HFFc6 (cell line): ENCODE data around the gene GOSR2. TPM values are rescaled to one million over a fixed set of nuclear protein-coding genes. Genes with fewer than 3 reads are reported as not detected.

Experiments
- DNase-seq: peaks from one replicate; pipeline ENCODE4 v3.0.0-alpha.2; 2018
- H3K27ac Mint-ChIP-seq: 2 replicates; pipeline ENCODE4 v1.8.0; 2020; ENCODE audit warnings: mild to moderate bottlenecking, mixed read lengths
- H3K27me3 Mint-ChIP-seq: 2 replicates; pipeline ENCODE4 v1.8.0; 2021; ENCODE audit warnings: mild to moderate bottlenecking, moderate library complexity, mixed read lengths; ENCODE audit not compliant: insufficient read depth
- H3K36me3 Mint-ChIP-seq: 2 replicates; pipeline ENCODE4 v1.8.0; 2021; ENCODE audit warnings: low read depth, mixed read lengths
- H3K4me1 Mint-ChIP-seq: 2 replicates; pipeline ENCODE4 v1.8.0; 2020; ENCODE audit warnings: low read depth, mixed read lengths
- H3K4me3 Mint-ChIP-seq: 2 replicates; pipeline ENCODE4 v1.8.0; 2020; ENCODE audit warnings: mild to moderate bottlenecking, moderate library complexity, mixed read lengths
- H3K9me3 Mint-ChIP-seq: 2 replicates; pipeline ENCODE4 v1.8.0; 2020; ENCODE audit warnings: mild to moderate bottlenecking, mixed read lengths
- total RNA-seq, 6 experiments: library from RNA; stranded (reverse); fragmentation: NEBNext Ultra II Directional; extraction: Animal tissue kit (Norgen Biotek cat#: 25700); gene quantifications; 2 replicates in 1 of 6; 3 replicates in 5 of 6; pipeline ENCODE4 v1.2.3, GENCODE V29; 2021
- TF ChIP-seq, protein P1 (sequence below): fragments of 200-600 bp; sonication (generic); IDR thresholded peaks from 2 replicates; pipeline ENCODE4 v1.5.0; 2021; ENCODE audit warnings: antibody characterized with exemption, mild to moderate bottlenecking

Gene GOSR2
- total RNA-seq, 6 experiments from 2014 or later = 63.6 to 75.9 (median 66.3) TPM

DNA sequence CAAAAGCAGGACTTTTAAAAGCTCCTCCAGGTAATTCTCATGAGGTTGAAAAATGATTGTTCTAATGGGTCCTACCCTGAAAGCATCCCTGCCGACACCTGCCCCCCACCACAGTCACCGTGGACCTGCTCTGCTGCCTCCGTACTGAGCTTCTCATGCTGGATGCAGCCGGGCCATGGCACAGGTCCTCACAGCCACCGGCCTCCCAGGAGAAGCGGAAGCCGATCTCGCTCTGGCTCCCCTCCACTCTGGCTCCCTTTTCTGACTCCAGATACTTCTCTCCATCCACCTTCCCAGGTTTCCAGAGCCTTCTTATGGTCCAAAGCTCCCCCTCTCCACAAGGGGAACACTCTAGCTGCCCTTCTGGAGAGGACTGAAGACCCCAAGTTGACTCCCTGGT, 45.9 kb downstream of the GOSR2 start:
- peaks cover 7% of the 10 kb centered on the region for H3K4me1 Mint-ChIP-seq
- H3K36me3 Mint-ChIP-seq = no peaks in the 10 kb centered on the region
- no peak for DNase-seq
- H3K27ac Mint-ChIP-seq = no peak overlapping the region
- TF ChIP-seq, protein P1, sequence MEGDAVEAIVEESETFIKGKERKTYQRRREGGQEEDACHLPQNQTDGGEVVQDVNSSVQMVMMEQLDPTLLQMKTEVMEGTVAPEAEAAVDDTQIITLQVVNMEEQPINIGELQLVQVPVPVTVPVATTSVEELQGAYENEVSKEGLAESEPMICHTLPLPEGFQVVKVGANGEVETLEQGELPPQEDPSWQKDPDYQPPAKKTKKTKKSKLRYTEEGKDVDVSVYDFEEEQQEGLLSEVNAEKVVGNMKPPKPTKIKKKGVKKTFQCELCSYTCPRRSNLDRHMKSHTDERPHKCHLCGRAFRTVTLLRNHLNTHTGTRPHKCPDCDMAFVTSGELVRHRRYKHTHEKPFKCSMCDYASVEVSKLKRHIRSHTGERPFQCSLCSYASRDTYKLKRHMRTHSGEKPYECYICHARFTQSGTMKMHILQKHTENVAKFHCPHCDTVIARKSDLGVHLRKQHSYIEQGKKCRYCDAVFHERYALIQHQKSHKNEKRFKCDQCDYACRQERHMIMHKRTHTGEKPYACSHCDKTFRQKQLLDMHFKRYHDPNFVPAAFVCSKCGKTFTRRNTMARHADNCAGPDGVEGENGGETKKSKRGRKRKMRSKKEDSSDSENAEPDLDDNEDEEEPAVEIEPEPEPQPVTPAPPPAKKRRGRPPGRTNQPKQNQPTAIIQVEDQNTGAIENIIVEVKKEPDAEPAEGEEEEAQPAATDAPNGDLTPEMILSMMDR = no peak
- peaks cover 57% of the 10 kb centered on the region for H3K27me3 Mint-ChIP-seq
- no peak overlapping the region for H3K4me3 Mint-ChIP-seq
- no peaks in the 10 kb centered on the region; the same call in 1 of the 2 replicates for H3K9me3 Mint-ChIP-seq

DNA sequence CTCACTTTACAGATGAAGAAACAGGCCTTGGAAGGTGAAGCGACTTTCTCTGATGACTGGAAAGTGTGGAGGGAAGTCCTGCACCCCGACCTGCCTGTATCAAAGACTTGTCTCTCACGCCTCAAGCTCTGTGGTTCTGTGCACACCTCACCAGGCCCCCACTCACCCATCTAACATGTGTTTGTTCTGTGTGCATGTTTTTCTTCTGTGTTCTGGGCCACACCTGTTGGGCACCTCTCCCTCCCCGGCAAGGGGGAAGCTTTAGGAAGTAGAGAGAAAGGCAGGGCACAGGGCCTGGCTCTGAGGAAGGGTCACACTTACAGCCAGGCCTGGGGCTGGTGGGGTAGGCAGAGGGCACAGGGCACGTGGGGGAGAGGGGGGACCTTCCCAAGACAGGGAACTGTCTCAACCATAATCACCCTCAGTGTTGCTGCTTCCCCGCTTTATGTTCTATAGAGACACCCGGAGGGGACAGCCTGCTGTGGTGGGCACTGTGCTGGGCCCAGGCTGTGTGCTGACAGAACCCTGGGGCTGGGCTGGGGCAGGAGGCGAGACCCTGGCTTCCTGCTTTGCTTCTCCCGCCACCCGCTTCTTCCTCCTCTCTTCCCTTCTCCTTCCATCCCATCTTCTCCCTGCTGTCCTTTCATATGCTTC, 48.8 kb downstream of the GOSR2 start:
- TF ChIP-seq, protein P1 = no peak
- peaks cover 11% of the 10 kb centered on the region for H3K4me1 Mint-ChIP-seq
- H3K9me3 Mint-ChIP-seq = no peaks in the 10 kb centered on the region
- no peak for DNase-seq
- peaks cover 46% of the 10 kb centered on the region for H3K27me3 Mint-ChIP-seq
- no peak overlapping the region for H3K27ac Mint-ChIP-seq
- H3K4me3 Mint-ChIP-seq = no peak overlapping the region
- H3K36me3 Mint-ChIP-seq = no peaks in the 10 kb centered on the region

DNA sequence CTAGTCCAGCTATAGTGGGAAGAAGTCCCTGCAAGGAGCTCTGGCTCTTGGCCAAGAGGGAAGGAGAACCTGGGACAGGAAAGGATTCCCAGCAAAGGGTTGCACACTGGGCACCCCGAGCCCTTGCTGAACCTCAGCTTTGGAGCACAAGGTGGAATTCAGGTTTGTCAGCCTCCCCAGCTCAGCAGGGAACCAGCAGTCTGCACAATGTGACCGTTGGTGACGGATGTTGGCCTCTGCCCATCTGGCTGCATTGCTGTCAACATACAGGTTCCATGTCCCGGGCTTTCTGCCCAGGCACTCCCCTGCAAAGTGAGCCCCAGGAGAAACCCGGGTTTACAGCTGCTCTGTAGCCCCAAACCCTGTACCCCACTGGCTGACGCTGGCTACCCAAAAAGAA, 49.4 kb downstream of the GOSR2 start:
- H3K9me3 Mint-ChIP-seq = no peaks in the 10 kb centered on the region
- peaks cover 48% of the 10 kb centered on the region for H3K27me3 Mint-ChIP-seq
- TF ChIP-seq, protein P1 = no peak

DNA sequence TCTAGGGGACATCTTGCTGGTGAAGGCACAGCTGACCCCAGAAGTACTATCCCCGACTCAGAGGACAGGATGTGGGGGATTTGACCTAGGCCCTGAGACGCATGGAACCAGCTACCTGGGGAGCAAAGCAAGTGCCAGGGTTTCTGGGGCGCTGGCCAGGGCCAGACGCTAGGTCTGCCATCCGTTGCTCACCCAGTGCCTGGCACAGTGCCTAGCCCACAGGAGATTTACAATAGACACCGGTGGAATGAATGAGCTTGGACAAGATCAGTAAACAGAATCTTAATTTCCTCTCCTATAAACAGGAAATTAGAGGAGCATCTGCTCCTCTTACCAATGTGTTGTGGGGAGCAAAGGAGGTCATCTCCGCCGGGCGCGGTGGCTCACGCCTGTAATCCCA, 51.1 kb downstream of the GOSR2 start:
- no peaks in the 10 kb centered on the region for H3K9me3 Mint-ChIP-seq
- H3K27me3 Mint-ChIP-seq = peaks cover 47% of the 10 kb centered on the region
- H3K27ac Mint-ChIP-seq = no peak overlapping the region
- peaks cover 11% of the 10 kb centered on the region; the same call in 1 of the 2 replicates for H3K4me1 Mint-ChIP-seq
- TF ChIP-seq, protein P1 = no peak
- H3K4me3 Mint-ChIP-seq = no peak overlapping the region
- H3K36me3 Mint-ChIP-seq = no peaks in the 10 kb centered on the region
- no peak for DNase-seq

More for the DNA sequence above, 49.4 kb downstream of the GOSR2 start:
- Mint-ChIP-seq H3K4me3 (no peak overlapping the region), H3K36me3 (no peaks in the 10 kb centered on the region), H3K4me1 (peaks cover 11% of the 10 kb centered on the region), H3K27ac (no peak overlapping the region)
- no peak for DNase-seq

DNA sequence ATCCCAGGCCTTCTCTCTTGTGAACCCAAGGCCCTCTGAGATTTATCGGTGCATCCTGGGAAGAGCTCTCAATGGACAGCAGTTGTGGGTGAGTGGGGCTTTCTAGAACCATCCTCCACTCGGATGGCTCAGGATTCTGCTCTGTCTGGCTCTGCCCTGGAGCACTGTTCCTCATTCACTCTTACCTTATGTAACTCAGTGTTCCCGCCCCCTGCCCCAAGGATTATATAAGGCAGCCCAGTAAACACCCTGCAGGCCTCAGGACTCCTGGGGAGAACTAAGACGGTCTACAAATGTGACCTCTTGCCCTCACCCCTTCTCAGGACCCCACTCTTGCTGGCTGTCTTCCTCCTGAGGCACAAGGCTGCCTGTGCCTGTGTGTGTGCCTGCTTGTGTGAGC, 52.3 kb downstream of the GOSR2 start:
- peaks cover 45% of the 10 kb centered on the region for H3K27me3 Mint-ChIP-seq
- no peak overlapping the region for H3K27ac Mint-ChIP-seq
- no peak for DNase-seq
- TF ChIP-seq, protein P1 = no peak
- peaks cover 11% of the 10 kb centered on the region; the same call in 1 of the 2 replicates for H3K4me1 Mint-ChIP-seq
- no peaks in the 10 kb centered on the region for H3K36me3 Mint-ChIP-seq
- H3K9me3 Mint-ChIP-seq = no peaks in the 10 kb centered on the region
- no peak overlapping the region for H3K4me3 Mint-ChIP-seq
